ENCODE data around the gene PLXDC2. TPM values are rescaled to one million over a fixed set of nuclear protein-coding genes. Genes with fewer than 3 reads are reported as not detected.

The PLXDC2 gene
- total and polyA plus RNA-seq, 2 donors: 7.1 to 8.0 TPM

- no peaks in the 10 kb centered on the region for H3K4me1 ChIP-seq (ENCODE audit: control insufficient read depth in 2 of 2, insufficient read depth in 2 of 2, low read length in 2 of 2)
- WGBS: 61% methylated on average over 3 of the region's 3 CpGs
- no peaks in the 10 kb centered on the region for H3K36me3 ChIP-seq (ENCODE audit: control insufficient read depth in 2 of 2, insufficient read depth in 2 of 2, low read length in 1 of 2)
- H3K27me3 ChIP-seq (ENCODE audit: control insufficient read depth in 2 of 2, insufficient read depth in 1 of 2, low read length in 1 of 2): no peaks in the 10 kb centered on the region
- no peak for DNase-seq (ENCODE audit: low read depth in 6 of 9, low spot score in 9 of 9)
- peak overlapping the region in 1 of 2 donors; percentile 24 for H3K27ac ChIP-seq (ENCODE audit: low read depth in 1 of 2, low read length in 1 of 2)
- no peaks in the 10 kb centered on the region for H3K9me3 ChIP-seq (ENCODE audit: control insufficient read depth in 2 of 2, insufficient read depth in 1 of 2, low read length in 1 of 2)
- no peak overlapping the region for H3K4me3 ChIP-seq (ENCODE audit: low read length in 2 of 2)
These were observed 187.9 kb downstream of the PLXDC2 start for GRCh38 chr10:20004087-20004523.

GRCh38 chr10:20005638-20006037 lies 189.4 kb downstream of the PLXDC2 start:
- Histone ChIP-seq H3K27ac (ENCODE audit: low read depth in 1 of 2, low read length in 1 of 2) (no peak overlapping the region), H3K4me3 (ENCODE audit: low read length in 2 of 2) (no peak overlapping the region)
- WGBS: 98% methylated on average over 8 of the region's 8 CpGs

GRCh38 chr10:20006169-20006870 lies 190.1 kb downstream of the PLXDC2 start:
- Histone ChIP-seq H3K27me3 (ENCODE audit: control insufficient read depth in 2 of 2, insufficient read depth in 1 of 2, low read length in 1 of 2) (no peaks in the 10 kb centered on the region), H3K27ac (ENCODE audit: low read depth in 1 of 2, low read length in 1 of 2) (no peak overlapping the region), H3K4me1 (ENCODE audit: control insufficient read depth in 2 of 2, insufficient read depth in 2 of 2, low read length in 2 of 2) (no peaks in the 10 kb centered on the region), H3K36me3 (ENCODE audit: control insufficient read depth in 2 of 2, insufficient read depth in 2 of 2, low read length in 1 of 2) (no peaks in the 10 kb centered on the region), H3K4me3 (ENCODE audit: low read length in 2 of 2) (no peak overlapping the region), H3K9me3 (ENCODE audit: control insufficient read depth in 2 of 2, insufficient read depth in 1 of 2, low read length in 1 of 2) (no peaks in the 10 kb centered on the region)
- 93% methylated on average over 4 of the region's 4 CpGs for WGBS
- DNase-seq (ENCODE audit: low read depth in 6 of 9, low spot score in 9 of 9): no peak

More at GRCh38 chr10:20005638-20006037, 189.4 kb downstream of the PLXDC2 start:
- Histone ChIP-seq H3K9me3 (ENCODE audit: control insufficient read depth in 2 of 2, insufficient read depth in 1 of 2, low read length in 1 of 2) (no peaks in the 10 kb centered on the region), H3K27me3 (ENCODE audit: control insufficient read depth in 2 of 2, insufficient read depth in 1 of 2, low read length in 1 of 2) (no peaks in the 10 kb centered on the region), H3K4me1 (ENCODE audit: control insufficient read depth in 2 of 2, insufficient read depth in 2 of 2, low read length in 2 of 2) (no peaks in the 10 kb centered on the region), H3K36me3 (ENCODE audit: control insufficient read depth in 2 of 2, insufficient read depth in 2 of 2, low read length in 1 of 2) (no peaks in the 10 kb centered on the region)
- no peak for DNase-seq (ENCODE audit: low read depth in 6 of 9, low spot score in 9 of 9)

- H3K9me3 ChIP-seq (ENCODE audit: control insufficient read depth in 2 of 2, insufficient read depth in 1 of 2, low read length in 1 of 2): no peaks in the 10 kb centered on the region
- no peak for DNase-seq (ENCODE audit: low read depth in 6 of 9, low spot score in 9 of 9)
- WGBS: 97% methylated on average over 1 of the region's 1 CpG
- H3K27me3 ChIP-seq (ENCODE audit: control insufficient read depth in 2 of 2, insufficient read depth in 1 of 2, low read length in 1 of 2): no peaks in the 10 kb centered on the region
- no peak overlapping the region for H3K27ac ChIP-seq (ENCODE audit: low read depth in 1 of 2, low read length in 1 of 2)
- no peaks in the 10 kb centered on the region for H3K36me3 ChIP-seq (ENCODE audit: control insufficient read depth in 2 of 2, insufficient read depth in 2 of 2, low read length in 1 of 2)
- no peak overlapping the region for H3K4me3 ChIP-seq (ENCODE audit: low read length in 2 of 2)
- H3K4me1 ChIP-seq (ENCODE audit: control insufficient read depth in 2 of 2, insufficient read depth in 2 of 2, low read length in 2 of 2): no peaks in the 10 kb centered on the region
These were observed 191.2 kb downstream of the PLXDC2 start for GRCh38 chr10:20007426-20007825.

- Histone ChIP-seq H3K27me3 (ENCODE audit: control insufficient read depth in 2 of 2, insufficient read depth in 1 of 2, low read length in 1 of 2) (no peaks in the 10 kb centered on the region), H3K36me3 (ENCODE audit: control insufficient read depth in 2 of 2, insufficient read depth in 2 of 2, low read length in 1 of 2) (no peaks in the 10 kb centered on the region), H3K9me3 (ENCODE audit: control insufficient read depth in 2 of 2, insufficient read depth in 1 of 2, low read length in 1 of 2) (no peaks in the 10 kb centered on the region), H3K4me3 (ENCODE audit: low read length in 2 of 2) (no peak overlapping the region), H3K27ac (ENCODE audit: low read depth in 1 of 2, low read length in 1 of 2) (no peak overlapping the region), H3K4me1 (ENCODE audit: control insufficient read depth in 2 of 2, insufficient read depth in 2 of 2, low read length in 2 of 2) (no peaks in the 10 kb centered on the region)
- WGBS: 94% methylated on average over 2 of the region's 2 CpGs
- DNase-seq (ENCODE audit: low read depth in 6 of 9, low spot score in 9 of 9): no peak
These were observed 197.9 kb downstream of the PLXDC2 start for GRCh38 chr10:20013991-20014750.

GRCh38 chr10:20017961-20018360 lies 201.7 kb downstream of the PLXDC2 start:
- Histone ChIP-seq H3K27me3 (ENCODE audit: control insufficient read depth in 2 of 2, insufficient read depth in 1 of 2, low read length in 1 of 2) (no peaks in the 10 kb centered on the region), H3K4me1 (ENCODE audit: control insufficient read depth in 2 of 2, insufficient read depth in 2 of 2, low read length in 2 of 2) (no peaks in the 10 kb centered on the region), H3K9me3 (ENCODE audit: control insufficient read depth in 2 of 2, insufficient read depth in 1 of 2, low read length in 1 of 2) (no peaks in the 10 kb centered on the region), H3K36me3 (ENCODE audit: control insufficient read depth in 2 of 2, insufficient read depth in 2 of 2, low read length in 1 of 2) (no peaks in the 10 kb centered on the region), H3K27ac (ENCODE audit: low read depth in 1 of 2, low read length in 1 of 2) (no peak overlapping the region), H3K4me3 (ENCODE audit: low read length in 2 of 2) (no peak overlapping the region)
- no peak for DNase-seq (ENCODE audit: low read depth in 6 of 9, low spot score in 9 of 9)
- 96% methylated on average over 2 of the region's 2 CpGs for WGBS

- 82% methylated on average over 1 of the region's 1 CpG for WGBS
- Histone ChIP-seq H3K4me1 (ENCODE audit: control insufficient read depth in 2 of 2, insufficient read depth in 2 of 2, low read length in 2 of 2) (no peaks in the 10 kb centered on the region), H3K4me3 (ENCODE audit: low read length in 2 of 2) (no peak overlapping the region), H3K36me3 (ENCODE audit: control insufficient read depth in 2 of 2, insufficient read depth in 2 of 2, low read length in 1 of 2) (no peaks in the 10 kb centered on the region), H3K27ac (ENCODE audit: low read depth in 1 of 2, low read length in 1 of 2) (no peak overlapping the region), H3K9me3 (ENCODE audit: control insufficient read depth in 2 of 2, insufficient read depth in 1 of 2, low read length in 1 of 2) (no peaks in the 10 kb centered on the region), H3K27me3 (ENCODE audit: control insufficient read depth in 2 of 2, insufficient read depth in 1 of 2, low read length in 1 of 2) (no peaks in the 10 kb centered on the region)
- no peak for DNase-seq (ENCODE audit: low read depth in 6 of 9, low spot score in 9 of 9)
These were observed 204.4 kb downstream of the PLXDC2 start for GRCh38 chr10:20020677-20021076.

GRCh38 chr10:20029523-20029922 lies 213.3 kb downstream of the PLXDC2 start:
- WGBS: 95% methylated on average over 3 of the region's 3 CpGs
- Histone ChIP-seq H3K27me3 (ENCODE audit: control insufficient read depth in 2 of 2, insufficient read depth in 1 of 2, low read length in 1 of 2) (no peaks in the 10 kb centered on the region), H3K36me3 (ENCODE audit: control insufficient read depth in 2 of 2, insufficient read depth in 2 of 2, low read length in 1 of 2) (no peaks in the 10 kb centered on the region), H3K4me1 (ENCODE audit: control insufficient read depth in 2 of 2, insufficient read depth in 2 of 2, low read length in 2 of 2) (no peaks in the 10 kb centered on the region), H3K4me3 (ENCODE audit: low read length in 2 of 2) (no peak overlapping the region), H3K9me3 (ENCODE audit: control insufficient read depth in 2 of 2, insufficient read depth in 1 of 2, low read length in 1 of 2) (no peaks in the 10 kb centered on the region), H3K27ac (ENCODE audit: low read depth in 1 of 2, low read length in 1 of 2) (no peak overlapping the region)
- no peak for DNase-seq (ENCODE audit: low read depth in 6 of 9, low spot score in 9 of 9)

GRCh38 chr10:20033476-20033875 lies 217.2 kb downstream of the PLXDC2 start:
- no peaks in the 10 kb centered on the region for H3K9me3 ChIP-seq (ENCODE audit: control insufficient read depth in 2 of 2, insufficient read depth in 1 of 2, low read length in 1 of 2)
- no peak overlapping the region for H3K4me3 ChIP-seq (ENCODE audit: low read length in 2 of 2)
- 84% methylated on average over 4 of the region's 4 CpGs for WGBS
- DNase-seq (ENCODE audit: low read depth in 6 of 9, low spot score in 9 of 9): no peak
- no peaks in the 10 kb centered on the region for H3K36me3 ChIP-seq (ENCODE audit: control insufficient read depth in 2 of 2, insufficient read depth in 2 of 2, low read length in 1 of 2)
- H3K27ac ChIP-seq (ENCODE audit: low read depth in 1 of 2, low read length in 1 of 2): no peak overlapping the region
- H3K4me1 ChIP-seq (ENCODE audit: control insufficient read depth in 2 of 2, insufficient read depth in 2 of 2, low read length in 2 of 2): no peaks in the 10 kb centered on the region
- no peaks in the 10 kb centered on the region for H3K27me3 ChIP-seq (ENCODE audit: control insufficient read depth in 2 of 2, insufficient read depth in 1 of 2, low read length in 1 of 2)
